ENCODE measurements around the gene PLXNA4.

GRCh38 chr7:132317701-132318351, 258.4 kb downstream of the PLXNA4 start:
- TF ChIP-seq GATA3 (IDR thresholded peaks at IDR 0.05; ENCODE audit: low read depth, low read length) (no peak), GATA2 (IDR thresholded peaks at IDR 0.05; ENCODE audit: low read depth, low read length) (no peak)

Data from SH-SY5Y (cell line).